SU-DHL-6 (cell line): Measurements from ENCODE around the gene FRMD4B.

Experiments used
- CTCF ChIP-seq: fragments of 200-600 bp; sonication (generic); IDR thresholded peaks from one replicate; pipeline ENCODE4 v1.5.1; 2017; ENCODE audit warnings: antibody characterized with exemption, mild to moderate bottlenecking, low read length, moderate library complexity; ENCODE audit not compliant: insufficient read depth, poor library complexity, severe bottlenecking
- EZH2phosphoT487 ChIP-seq: fragments of 200-600 bp; sonication (generic), shearing (Covaris generic); conservative IDR thresholded peaks from 2 replicates; pipeline ENCODE4 v1.6.1; 2018; ENCODE audit warnings: mild to moderate bottlenecking, antibody characterized with exemption, low read length, moderate library complexity, mixed read lengths

DNA sequence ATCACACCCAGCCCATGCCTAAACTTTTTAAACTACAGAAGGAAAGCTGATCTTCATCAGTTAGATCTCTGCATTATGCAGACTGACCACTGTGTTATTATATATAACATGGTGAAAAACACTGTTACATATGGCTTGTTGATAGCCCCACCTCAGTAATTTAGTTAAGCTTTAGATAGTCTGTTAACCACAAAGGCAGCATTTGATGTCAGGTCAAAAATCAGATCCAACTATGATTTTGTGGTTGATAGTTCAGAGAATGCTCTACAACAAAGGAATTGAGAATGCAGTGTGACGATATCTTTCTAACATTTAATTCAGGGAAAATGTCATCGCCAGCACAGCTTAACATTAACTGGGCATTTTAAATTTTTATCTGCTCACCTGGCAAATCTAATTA lies 225.8 kb downstream of the FRMD4B start:
- TF ChIP-seq CTCF (no peak), EZH2phosphoT487 (no peak)
